GM21381 (cell line): ENCODE results near the gene AJM1.

Source experiments
- ATAC-seq: cut with Tn5 transposase; IDR thresholded peaks from one replicate; pipeline ENCODE4 v1.9.1; 2021; ENCODE audit warnings: mild to moderate bottlenecking, moderate library complexity; ENCODE audit not compliant: unreplicated experiment

AJM1 gene

DNA sequence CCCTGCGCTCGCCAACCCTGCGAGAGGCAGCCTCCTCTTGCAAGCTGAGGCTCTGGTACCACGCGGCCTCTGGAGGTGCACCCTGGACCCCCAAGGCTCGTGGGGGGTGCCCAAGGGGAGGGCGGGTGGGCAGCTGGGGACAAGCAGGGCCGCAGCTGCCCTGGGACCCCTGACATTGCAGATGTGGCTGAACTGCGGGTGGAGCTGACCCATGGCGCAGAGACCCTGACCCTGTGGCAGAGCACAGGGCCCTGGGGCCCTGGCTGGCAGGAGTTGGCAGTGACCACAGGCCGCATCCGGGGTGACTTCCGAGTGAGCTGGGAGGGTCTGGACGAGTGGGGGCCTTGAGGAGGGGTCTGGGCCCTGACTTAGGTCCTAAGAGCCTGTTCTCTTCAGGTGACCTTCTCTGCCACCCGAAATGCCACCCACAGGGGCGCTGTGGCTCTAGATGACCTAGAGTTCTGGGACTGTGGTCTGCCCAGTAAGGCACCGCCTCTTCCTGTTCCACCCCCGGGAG, 11.4 kb downstream of the AJM1 start:
- no peak for ATAC-seq

DNA sequence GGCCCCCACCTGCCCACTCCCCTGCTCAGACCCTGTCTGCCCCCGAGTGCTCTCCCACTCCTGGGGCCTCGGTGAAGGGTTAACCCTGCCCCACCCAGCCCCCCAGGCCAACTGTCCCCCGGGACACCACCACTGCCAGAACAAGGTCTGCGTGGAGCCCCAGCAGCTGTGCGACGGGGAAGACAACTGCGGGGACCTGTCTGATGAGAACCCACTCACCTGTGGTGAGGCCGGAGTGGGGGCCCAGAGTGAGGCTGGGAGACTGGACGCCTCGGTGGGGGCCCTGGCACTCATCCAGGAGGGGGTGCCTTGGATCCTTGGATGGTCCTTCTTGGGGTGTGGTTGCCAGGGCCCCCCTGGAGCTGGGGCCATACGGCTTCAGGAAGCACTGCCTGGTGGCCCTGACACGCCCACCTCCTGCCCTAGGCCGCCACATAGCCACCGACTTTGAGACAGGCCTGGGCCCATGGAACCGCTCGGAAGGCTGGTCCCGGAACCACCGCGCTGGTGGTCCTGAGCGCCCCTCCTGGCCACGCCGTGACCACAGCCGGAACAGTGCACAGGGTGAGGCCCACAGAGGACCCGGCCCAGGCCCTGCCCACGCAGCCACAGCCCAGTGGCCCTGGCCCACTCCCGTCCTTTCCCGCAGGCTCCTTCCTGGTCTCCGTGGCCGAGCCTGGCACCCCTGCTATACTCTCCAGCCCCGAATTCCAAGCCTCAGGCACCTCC, 12.0 kb downstream of the AJM1 start:
- ATAC-seq, result no peak

DNA sequence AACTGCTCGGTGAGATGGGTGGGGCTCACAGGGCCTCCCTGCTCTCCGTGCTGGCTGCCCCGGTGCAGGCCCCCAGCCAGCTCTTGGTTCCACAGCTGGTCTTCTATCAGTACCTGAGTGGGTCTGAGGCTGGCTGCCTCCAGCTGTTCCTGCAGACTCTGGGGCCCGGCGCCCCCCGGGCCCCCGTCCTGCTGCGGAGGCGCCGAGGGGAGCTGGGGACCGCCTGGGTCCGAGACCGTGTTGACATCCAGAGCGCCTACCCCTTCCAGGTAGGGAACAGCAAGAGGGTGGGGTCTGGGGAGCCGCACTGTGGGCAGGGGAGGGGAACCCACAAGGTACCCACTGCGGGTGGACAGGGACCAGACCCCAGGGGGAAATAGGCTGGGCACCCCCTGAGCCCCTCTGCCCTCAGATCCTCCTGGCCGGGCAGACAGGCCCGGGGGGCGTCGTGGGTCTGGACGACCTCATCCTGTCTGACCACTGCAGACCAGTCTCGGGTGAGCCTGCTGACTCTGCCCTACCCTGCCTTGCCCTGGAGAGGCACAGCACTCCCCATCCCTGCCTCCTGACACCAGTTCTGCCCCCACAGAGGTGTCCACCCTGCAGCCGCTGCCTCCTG, 12.7 kb downstream of the AJM1 start:
- no peak for ATAC-seq

DNA sequence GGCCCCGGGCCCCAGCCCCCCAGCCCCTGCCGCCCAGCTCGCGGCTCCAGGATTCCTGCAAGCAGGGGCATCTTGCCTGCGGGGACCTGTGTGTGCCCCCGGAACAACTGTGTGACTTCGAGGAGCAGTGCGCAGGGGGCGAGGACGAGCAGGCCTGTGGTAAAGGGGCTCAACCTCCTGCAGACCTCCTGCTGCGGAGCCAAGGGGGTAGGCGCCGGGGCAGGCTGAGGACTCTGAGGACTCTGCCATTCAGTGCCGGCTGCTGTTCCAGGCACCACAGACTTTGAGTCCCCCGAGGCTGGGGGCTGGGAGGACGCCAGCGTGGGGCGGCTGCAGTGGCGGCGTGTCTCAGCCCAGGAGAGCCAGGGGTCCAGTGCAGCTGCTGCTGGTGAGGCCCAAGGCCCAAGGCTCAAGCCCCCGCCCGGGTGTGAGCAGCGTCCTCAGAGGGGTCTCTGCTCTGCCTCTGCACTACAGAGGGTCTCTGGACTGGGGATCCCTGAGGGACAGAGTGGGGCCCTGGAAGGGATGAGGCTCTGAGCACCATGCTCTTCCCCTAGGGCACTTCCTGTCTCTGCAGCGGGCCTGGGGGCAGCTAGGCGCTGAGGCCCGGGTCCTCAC, 13.3 kb downstream of the AJM1 start:
- no peak for ATAC-seq

DNA sequence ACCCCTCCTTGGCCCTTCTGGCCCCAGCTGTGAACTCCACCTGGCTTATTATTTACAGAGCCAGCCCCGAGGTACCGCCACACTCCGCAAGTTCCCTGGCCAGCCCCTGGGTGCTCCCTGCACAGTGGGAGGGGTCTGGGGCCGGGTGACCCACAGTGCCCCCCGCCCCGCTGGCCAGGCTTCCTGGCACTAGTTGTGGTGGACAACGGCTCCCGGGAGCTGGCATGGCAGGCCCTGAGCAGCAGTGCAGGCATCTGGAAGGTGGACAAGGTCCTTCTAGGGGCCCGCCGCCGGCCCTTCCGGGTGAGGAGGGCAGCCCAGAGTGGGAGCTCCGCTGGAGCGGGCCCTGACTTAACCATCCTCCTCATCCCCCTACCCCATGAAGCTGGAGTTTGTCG, 13.8 kb downstream of the AJM1 start:
- no peak for ATAC-seq

DNA sequence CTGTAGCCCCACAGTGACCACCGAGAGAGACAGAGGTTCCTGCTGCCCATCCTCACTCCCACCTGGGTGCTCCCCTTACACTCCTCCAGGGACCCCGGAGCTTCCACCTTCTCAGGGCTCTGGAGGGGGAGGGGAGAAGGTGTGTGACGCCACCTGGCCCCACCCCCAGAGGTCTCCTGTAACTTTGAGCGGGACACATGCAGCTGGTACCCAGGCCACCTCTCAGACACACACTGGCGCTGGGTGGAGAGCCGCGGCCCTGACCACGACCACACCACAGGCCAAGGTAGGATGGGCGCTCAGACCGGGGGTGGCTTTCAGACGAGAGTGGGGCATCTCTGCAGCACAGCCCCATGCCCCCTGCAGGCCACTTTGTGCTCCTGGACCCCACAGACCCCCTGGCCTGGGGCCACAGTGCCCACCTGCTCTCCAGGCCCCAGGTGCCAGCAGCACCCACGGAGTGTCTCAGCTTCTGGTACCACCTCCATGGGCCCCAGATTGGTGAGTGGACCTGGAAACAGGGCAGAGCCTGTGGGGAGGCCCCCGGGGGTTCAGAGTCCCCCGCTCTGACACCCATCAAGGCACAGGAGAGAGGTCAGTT, 14.4 kb downstream of the AJM1 start:
- no peak for ATAC-seq

DNA sequence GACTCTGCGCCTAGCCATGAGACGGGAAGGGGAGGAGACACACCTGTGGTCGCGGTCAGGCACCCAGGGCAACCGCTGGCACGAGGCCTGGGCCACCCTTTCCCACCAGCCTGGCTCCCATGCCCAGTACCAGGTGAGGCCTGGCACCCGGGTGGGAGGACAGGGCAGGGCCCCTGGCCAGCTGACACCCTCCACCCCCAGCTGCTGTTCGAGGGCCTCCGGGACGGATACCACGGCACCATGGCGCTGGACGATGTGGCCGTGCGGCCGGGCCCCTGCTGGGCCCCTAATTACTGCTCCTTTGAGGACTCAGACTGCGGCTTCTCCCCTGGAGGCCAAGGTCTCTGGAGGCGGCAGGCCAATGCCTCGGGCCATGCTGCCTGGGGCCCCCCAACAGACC, 14.9 kb downstream of the AJM1 start:
- ATAC-seq, result no peak

DNA sequence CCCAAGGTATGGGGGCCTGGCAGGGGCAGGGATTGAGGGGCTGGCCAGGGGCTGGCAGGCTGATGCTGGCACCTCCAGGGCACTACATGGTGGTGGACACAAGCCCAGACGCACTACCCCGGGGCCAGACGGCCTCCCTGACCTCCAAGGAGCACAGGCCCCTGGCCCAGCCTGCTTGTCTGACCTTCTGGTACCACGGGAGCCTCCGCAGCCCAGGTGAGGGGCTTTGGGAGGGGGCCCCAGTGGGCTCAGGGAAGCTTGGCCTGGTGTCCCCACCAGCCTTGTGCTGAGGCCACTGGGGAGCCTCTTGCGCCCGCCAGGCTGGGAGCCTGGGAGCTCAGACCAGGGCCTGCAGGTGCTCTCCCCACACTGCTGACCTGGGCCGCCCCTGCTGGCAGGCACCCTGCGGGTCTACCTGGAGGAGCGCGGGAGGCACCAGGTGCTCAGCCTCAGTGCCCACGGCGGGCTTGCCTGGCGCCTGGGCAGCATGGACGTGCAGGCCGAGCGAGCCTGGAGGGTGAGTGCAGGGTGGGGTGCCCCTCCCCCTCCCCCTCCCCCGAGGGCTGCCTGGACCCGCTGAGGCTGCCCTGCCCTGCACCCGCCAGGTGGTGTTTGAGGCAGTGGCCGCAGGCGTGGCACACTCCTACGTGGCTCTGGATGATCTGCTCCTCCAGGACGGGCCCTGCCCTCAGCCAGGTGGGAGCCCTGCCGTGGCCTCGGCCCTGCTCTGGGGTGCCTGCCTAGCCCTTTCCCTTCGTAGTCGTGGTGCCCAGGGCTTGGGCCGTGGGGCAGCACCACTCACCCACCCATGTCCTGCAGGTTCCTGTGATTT, 15.5 kb downstream of the AJM1 start:
- no peak for ATAC-seq

DNA sequence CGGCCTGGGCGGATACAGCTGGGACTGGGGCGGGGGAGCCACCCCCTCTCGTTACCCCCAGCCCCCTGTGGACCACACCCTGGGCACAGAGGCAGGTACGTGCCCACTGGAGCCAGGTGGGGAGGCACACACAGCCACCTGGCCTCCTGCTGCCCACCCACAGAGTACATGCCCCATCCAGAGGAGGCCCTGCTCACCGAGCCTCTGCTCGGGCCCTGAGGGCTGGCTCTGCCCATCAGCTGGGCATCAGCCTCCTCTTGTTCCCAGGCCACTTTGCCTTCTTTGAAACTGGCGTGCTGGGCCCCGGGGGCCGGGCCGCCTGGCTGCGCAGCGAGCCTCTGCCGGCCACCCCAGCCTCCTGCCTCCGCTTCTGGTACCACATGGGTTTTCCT, 16.2 kb downstream of the AJM1 start:
- no peak for ATAC-seq

DNA sequence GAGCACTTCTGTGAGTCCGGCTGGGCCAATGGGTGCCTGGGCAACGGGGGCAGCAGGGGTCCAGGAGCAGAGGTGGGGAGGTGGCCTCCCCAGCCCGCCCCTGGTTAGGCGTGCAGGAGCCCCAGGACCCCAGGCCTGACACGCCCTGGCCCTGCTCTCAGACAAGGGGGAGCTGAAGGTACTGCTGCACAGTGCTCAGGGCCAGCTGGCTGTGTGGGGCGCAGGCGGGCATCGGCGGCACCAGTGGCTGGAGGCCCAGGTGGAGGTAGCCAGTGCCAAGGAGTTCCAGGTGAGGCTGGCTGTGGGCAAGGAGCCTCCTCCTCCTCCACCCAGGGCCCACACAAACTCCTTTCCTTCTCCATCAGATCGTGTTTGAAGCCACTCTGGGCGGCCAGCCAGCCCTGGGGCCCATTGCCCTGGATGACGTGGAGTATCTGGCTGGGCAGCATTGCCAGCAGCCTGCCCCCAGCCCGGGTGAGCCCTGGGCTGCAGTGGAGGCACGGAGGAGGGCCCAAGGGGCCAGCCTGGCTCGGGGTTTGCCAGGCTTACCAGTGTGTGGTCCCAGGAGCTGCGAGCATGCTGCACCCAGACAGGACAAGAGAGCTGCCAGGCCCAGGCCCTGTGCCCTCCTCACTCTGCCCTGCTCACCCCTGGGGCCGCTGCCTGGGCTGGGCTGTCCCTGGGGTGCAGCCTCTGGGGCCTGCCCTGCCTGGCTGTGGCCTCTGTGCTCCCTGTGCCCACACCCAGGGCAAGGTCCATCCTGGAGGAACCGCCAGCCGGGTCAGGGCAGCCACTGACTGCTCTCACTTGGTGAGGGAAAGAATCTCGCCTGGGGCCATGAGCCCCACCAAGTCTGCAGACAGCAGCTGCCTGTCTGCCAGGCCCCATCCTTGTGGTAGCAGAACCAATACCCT, 16.8 kb downstream of the AJM1 start:
- ATAC-seq, result no peak

DNA sequence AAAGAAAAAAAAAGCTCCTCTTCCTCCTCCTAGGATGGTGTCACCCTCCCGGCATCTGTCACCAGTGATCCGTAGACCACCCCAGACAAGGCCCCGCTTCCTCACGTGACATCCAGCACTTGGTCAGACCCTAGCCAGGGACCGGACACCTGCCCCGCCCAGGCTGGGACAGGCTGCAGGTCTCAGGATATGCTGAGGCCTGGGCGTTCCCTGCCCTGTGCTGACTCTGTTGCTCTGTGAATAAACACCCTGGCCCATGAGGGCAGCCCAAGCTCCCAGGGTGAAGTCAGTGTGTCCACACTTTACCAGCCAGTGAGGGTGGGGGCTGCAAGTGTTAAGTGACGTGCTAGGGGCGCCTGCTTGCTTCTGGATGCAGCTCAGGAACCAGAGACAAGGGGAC, 18.3 kb downstream of the AJM1 start:
- no peak for ATAC-seq

DNA sequence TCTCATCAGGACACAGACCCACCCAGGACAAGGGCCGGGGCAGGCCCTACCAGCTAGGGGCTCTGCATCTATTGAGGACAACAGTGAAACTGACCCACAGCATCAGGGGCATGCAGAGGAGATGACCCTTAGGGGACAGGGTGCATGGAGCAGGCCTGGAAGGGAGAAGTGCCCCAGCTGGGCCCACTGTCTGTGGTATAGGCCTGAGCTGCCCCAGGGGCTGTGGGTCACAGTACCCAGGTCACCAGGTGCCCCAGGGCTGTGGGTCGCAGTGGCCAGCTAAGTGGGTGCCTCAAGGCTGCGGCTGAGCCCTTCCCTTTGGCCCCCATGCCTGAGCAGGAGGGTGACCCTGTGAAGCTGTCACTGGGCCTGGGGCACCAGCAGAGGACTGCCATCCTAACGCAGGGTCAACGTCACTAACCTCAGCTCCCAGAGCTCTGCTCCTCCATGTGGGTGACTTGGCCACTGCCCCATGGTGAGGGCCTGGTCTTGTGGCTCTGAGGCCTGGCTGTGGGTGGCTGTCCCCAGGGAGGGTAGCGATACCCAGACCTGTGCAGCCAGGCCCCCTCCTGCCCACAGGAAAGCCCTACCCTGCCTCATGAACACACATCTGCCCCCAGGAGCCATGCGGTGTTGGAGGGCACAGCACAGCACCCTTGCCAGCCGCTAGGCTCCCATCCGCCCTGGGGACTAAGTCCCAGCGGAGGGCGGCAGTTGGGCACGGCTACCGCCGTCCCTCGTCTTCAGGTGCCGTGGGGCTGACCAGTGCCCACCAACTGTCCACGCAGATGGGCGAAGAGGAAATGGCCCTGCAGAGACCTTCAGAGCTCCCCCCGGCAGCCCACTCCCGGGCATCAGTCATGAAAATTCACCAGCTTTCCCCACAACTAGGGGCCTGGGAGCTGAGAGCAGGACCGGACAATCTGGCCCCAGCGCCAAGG, 18.9 kb downstream of the AJM1 start:
- no peak for ATAC-seq

DNA sequence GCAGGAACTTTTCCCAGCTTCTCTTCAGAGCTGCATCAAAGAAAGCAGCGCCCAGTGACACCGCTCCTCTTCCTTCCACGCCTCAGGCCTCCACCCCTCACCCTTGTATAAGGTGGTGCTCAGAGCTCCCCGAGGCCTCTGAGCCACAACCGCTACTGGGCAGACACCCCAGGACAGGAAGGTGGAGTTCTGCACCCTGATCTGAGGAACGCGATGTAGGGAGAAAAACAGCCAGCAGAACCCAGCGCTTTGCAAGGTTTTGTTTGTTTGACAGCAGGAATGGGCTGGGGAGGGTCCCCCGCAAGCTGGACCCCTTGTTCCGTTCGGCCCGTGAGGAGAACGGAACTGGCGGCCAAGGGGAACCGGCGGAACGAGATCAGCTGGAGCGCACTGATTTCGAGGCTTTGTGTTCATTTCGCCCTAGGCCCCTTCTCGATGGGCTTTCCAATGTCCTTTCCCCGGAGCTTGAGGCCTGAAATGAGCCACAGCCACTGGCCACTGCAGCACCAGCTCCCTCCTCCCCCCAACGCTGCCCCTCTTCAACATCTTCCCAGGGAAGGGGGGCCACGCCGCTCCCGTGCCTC, 19.7 kb downstream of the AJM1 start:
- ATAC-seq, result no peak

DNA sequence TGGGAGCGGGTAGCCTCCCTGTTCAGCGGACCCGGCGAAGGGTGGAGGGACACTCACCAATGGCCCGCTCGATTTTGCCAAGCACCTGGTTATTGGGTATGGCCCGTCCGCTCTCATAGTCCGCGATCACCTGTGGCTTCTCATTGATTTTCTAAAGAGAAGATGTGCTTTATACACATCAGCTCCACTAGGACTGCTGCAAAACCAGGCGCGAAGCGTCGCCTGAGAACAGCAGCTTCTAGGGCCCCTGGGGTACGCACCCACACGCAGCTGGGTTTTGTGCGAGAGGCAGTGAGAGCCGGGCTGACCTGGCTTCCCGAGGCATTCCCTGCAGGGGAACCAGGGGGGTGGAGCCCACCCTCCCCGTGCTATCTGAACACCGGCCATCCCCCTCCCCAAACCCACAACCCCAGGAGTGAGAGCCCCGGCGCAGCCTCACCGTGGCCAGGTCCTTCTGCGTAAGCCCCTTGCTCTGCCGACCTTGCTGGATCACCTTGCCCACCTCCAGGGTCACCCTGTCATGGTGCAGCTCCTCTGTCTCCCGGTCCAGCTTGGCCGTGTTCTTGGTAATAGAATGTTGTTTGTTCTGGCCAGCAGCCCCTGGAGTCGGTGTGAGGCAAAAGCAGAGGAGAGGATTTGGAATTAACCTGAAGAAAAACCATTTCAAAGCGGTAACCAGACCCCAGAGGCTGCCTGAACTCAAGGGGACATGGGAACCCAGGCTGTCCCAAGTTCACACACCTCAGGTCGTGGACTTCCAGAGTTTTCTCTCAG, 20.8 kb downstream of the AJM1 start:
- no peak for ATAC-seq

DNA sequence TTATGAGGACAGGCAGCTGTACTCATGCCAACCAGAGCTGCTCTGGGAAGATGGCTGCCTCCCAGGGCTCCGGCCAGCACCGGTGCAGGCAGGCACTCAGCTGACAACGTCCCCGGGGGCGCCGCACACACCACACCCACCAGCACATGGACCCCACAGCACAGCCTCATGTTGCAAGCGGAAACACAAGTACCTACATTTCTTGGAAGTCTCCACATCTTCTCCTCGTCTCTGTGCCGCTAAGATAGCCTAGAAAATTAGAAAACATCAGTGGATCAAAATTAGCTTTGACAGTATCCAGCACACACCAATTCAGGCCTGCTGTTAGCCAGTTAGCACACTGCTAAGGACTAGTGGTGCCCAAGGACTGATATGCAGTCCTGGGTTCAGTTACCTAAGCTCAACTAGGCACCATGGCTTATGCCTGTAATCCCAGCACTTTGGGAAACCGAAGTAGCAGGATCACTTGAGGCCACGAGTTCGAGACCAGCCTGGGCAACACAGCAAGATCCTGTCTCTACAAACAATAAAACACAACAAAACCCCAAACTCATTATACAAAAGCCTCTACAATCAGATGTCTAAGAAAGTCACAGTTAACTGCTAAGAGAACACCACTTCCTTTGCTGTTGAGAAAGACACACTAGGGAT, 21.5 kb downstream of the AJM1 start:
- ATAC-seq, result no peak

DNA sequence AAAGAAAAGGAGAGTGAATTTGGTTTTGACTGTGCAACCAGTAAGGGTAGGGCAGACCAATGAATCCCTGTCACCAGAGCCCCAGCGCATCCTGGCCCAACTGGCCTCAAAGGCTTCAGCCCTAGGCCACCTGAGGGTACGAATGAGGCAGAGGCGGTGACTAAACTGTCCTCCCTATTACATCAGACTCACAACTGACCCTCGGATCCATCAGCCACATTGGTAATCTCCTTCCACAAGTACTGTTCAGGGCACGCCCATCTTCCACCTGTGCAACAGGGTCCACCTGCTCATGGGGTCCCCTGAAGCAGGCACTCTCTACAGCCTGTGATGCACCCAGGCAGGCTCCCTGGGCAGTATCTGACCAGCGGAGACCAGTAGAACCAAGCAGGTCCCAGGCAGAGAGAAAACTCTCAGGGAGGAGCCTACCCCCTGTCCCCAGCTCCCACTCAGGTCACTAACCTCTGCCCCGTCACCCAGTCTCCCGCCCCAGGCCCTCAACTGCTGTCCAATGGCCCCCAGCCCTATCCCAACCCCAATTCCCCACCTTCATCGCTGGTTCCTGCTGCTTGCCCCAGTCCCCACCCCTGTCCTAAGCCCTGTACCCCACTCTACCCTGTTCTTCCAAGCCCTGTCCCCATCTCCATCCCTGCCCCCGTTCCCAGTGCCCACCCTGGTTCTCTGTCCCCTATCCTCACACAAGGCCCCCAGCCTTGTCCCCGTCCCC, 22.9 kb downstream of the AJM1 start:
- ATAC-seq, result no peak

DNA sequence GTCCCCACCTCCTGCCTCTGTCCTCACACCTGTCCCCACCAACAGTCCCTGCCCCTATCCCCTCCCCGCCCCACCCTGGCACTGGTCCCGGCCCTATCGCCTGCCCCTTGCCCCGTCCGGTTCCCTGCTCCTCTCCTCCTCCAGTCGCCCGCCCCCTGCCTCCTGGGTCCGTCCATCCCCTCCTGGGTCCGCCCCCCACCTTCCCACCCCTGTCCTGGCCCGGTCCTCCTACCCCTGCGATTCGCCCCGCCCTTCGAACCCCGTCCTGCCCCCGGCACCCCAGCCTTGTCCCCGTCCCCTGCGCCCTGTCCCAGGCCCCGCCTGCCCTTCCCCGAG, 23.5 kb downstream of the AJM1 start:
- no peak for ATAC-seq
